Lower lobe of right lung (tissue), 2 donors: ENCODE results near the gene RTEL1. TPM values are rescaled to one million over a fixed set of nuclear protein-coding genes. Genes with fewer than 3 reads are reported as not detected.
"Not testable (repeated sequence)": the region's sequence is repeated elsewhere in the genome, so short reads cannot be mapped to it uniquely, and the experiment has no call there.

ENCODE experiments used
- ATAC-seq, 2 donors: fragments of 200-7000 bp; cut with Tn5 transposase; one replicate each; pipeline ENCODE4 v1.9.1; 2020 to 2022; ENCODE audit warnings: mild to moderate bottlenecking in 2 of 2, moderate library complexity in 2 of 2
- DNase-seq: peaks from one replicate; pipeline ENCODE4 v3.0.0-alpha.2; 2020
- H3K27ac ChIP-seq: fragments of 200-600 bp; one replicate; pipeline ENCODE4 v1.8.0; 2022
- H3K27me3 ChIP-seq: fragments of 200-600 bp; one replicate; pipeline ENCODE4 v1.8.0; 2022; ENCODE audit warnings: low read depth
- H3K36me3 ChIP-seq: fragments of 200-600 bp; one replicate; pipeline ENCODE4 v1.8.0; 2022; ENCODE audit warnings: mild to moderate bottlenecking
- H3K4me1 ChIP-seq: fragments of 200-600 bp; one replicate; pipeline ENCODE4 v1.8.0; 2022
- H3K4me3 ChIP-seq: fragments of 200-600 bp; one replicate; pipeline ENCODE4 v1.8.0; 2022; ENCODE audit warnings: mild to moderate bottlenecking
- H3K9me3 ChIP-seq: fragments of 200-600 bp; one replicate; pipeline ENCODE4 v1.8.0; 2022
- intact Hi-C: fragments of 100-400 bp; cut with DNase I; formaldehyde crosslinking; loops from one replicate; pipeline ENCODE4 v1.11.0; 2022
- total RNA-seq: library from RNA; stranded (reverse); fragmentation: NEBNext Ultra II Directional; extraction: Animal tissue kit (Norgen Biotek cat#: 25700); gene quantifications from one replicate; pipeline ENCODE4 v1.2.1, GENCODE V29; 2021
- TF ChIP-seq, protein P1 (sequence below): fragments of 200-600 bp; IDR thresholded peaks from one replicate; pipeline ENCODE4 v1.8.0; 2022; ENCODE audit warnings: antibody characterized with exemption, mild to moderate bottlenecking
- donor health status: DM: no; HTN: yes; CAD: no; lungs with severe emphysema.

The RTEL1 gene
- total RNA-seq, 1 donor from 2014 or later = 23.8 TPM

DNA sequence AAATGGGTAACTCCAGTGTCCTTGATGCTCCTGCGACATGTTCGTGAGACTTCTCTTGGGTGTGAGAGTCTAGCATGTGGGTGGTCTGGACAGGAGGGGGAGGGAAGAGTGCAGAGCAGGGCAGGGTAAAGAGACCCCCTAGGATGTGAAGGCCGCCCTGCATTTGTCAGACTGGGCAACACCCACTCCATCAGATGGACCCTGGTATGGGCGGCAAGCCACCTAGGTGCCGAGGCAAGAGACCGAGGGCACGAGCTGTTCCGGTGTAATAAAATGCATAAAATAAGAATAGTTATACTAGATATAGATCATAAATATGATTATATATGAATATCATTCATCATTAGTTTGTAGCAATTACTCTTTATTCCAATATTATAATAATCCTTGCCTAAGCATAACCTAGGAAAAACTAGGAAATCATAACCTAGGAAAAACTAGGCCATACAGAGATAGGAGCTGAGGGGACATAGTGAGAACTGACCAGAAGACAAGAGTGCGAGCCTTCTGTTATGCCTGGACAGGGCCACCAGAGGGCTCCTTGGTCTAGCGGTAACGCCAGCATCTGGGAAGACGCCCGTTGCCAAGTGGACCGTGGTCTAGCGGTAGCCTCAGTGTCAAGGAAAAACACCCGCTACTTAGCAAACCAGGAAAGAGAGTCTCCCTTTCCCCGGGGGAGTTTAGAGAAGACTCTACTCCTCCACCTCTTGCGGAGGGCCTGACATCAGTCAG is 44.1 kb upstream of the RTEL1 start:
- H3K4me1 ChIP-seq, H3K4me3 ChIP-seq, H3K9me3 ChIP-seq, ATAC-seq, H3K27me3 ChIP-seq, intact Hi-C loops, DNase-seq, H3K27ac ChIP-seq: not testable (repeated sequence)
- H3K36me3 ChIP-seq = peaks cover 43% of the 10 kb centered on the region
- TF ChIP-seq, protein P1, sequence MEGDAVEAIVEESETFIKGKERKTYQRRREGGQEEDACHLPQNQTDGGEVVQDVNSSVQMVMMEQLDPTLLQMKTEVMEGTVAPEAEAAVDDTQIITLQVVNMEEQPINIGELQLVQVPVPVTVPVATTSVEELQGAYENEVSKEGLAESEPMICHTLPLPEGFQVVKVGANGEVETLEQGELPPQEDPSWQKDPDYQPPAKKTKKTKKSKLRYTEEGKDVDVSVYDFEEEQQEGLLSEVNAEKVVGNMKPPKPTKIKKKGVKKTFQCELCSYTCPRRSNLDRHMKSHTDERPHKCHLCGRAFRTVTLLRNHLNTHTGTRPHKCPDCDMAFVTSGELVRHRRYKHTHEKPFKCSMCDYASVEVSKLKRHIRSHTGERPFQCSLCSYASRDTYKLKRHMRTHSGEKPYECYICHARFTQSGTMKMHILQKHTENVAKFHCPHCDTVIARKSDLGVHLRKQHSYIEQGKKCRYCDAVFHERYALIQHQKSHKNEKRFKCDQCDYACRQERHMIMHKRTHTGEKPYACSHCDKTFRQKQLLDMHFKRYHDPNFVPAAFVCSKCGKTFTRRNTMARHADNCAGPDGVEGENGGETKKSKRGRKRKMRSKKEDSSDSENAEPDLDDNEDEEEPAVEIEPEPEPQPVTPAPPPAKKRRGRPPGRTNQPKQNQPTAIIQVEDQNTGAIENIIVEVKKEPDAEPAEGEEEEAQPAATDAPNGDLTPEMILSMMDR = peak; percentile 41

DNA sequence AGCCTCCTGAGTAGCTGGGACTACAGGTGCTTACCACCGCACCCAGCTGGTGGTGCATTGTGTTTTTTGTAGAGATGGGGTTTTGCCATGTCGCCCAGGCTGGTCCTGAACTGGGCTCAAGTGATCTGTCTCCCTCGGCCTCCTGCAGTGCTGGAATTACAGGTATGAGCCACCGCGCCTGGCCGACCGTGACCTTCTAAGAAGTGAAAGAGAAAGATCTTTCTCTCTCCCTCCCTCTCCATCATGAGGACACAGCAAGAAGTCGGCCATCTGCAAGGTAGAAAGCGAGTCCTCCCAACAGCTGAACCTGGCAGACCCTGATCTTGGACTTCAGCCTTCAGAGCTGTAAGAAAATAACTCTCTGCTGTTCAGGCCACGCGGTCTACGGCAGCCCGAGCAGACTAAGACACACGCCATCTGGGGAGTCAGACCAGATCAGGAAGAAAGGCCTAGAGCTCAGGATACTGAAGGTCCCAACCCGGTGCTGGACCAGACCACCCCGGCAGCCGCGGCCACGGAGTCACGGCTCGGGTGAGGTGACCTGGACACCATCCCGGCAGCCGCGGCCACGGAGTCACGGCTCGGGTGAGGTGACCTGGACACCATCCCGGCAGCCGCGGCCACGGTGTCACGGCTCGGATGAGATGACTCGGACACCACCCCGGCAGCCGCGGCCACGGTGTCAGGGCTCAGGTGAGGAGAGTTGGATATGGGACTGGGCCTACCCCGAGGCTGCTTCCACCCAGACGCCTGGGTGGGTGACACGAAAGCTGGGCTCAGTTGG is 40.8 kb upstream of the RTEL1 start:
- Histone ChIP-seq H3K27me3 (no peaks in the 10 kb centered on the region), H3K4me1 (peaks cover 7% of the 10 kb centered on the region), H3K27ac (no peak overlapping the region), H3K36me3 (peaks cover 44% of the 10 kb centered on the region), H3K9me3 (no peaks in the 10 kb centered on the region), H3K4me3 (no peak overlapping the region)
- TF ChIP-seq, protein P1 = no peak
- intact Hi-C loops = no loop called here
- no peak for ATAC-seq
- DNase-seq = no peak

DNA sequence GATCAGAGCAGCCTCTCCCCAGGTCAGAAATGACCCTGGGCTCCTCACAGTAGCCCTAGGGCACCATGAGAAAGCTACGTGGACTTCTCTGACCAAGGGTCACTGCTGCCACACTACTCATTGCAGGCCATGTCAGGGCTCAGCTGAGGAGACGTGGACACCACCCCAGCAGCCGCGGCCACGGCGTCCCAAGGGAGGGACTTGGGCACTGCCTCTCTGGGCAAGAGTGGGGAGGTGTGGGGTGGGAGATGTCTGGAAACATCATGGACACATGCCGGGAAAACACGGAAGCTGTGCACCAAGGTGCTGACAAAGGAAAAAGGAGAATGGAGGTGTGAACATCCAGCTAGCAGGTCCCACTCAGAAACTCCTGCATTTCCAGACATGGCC is 40.2 kb upstream of the RTEL1 start:
- peak in 1 of 2 donors; percentile 20 for ATAC-seq
- Histone ChIP-seq H3K4me3 (no peak overlapping the region), H3K4me1 (peaks cover 7% of the 10 kb centered on the region), H3K27ac (no peak overlapping the region), H3K27me3 (no peaks in the 10 kb centered on the region), H3K36me3 (peaks cover 44% of the 10 kb centered on the region), H3K9me3 (no peaks in the 10 kb centered on the region)
- DNase-seq = no peak
- intact Hi-C loops = no loop called here
- TF ChIP-seq, protein P1 = no peak

DNA sequence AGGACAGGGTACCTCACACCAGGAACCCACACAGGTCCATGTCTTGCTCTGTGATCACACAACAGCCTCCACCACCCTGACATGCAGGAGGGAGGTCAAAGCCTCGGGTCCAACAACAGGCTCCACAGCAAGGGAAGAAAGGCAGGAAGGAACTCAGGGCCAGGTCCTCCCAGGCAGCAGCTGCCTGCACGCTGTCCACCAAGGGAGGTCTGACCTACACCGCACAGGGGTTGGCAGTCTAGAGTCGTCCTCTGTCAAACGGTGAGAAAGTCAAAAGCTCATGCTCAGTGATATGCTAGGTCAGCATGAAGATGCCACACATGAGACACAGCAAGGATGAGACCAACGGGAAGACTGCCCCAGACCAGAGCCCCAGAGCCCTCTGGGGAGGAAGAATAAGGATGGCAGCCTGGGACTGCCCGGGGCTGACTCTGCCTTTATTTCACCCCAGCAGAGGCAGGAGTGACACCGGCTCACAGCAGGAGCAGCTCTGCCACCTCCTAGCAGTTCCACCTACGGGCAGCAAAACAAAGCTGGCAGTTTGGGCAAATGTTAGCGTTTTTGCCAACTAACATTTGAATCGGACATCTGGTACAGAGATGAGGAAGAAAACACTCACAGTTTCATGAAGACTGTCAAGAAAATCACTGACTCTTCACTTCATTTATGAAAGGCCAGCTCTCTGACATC is 39.7 kb upstream of the RTEL1 start:
- DNase-seq = no peak
- intact Hi-C loops = no loop called here
- no peaks in the 10 kb centered on the region for H3K27me3 ChIP-seq
- peaks cover 44% of the 10 kb centered on the region for H3K36me3 ChIP-seq
- H3K9me3 ChIP-seq = no peaks in the 10 kb centered on the region
- no peak overlapping the region for H3K27ac ChIP-seq
- TF ChIP-seq, protein P1 = no peak
- H3K4me1 ChIP-seq = peaks cover 3% of the 10 kb centered on the region
- peak in 1 of 2 donors; percentile 4 for ATAC-seq
- no peak overlapping the region for H3K4me3 ChIP-seq

DNA sequence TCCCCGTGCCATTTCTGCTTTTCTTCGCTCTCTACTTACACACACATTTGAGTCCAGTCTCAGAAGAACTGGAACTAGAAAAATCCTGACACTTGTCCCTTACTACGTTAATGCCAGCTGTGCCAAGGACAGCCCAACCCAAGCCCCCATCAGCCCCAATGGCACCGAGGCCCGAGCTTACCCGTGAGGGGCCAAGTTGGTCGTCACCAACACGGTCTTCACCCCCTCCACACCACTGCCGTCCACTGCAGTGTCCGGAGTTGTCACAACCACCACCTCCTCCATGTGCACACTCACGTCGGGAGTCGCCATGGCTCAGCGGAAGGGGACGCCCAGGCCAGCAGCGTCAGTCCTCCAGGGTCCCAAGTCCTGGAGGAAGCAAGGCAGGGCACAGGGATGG is 39.0 kb upstream of the RTEL1 start:
- no peak for DNase-seq
- Histone ChIP-seq H3K4me3 (no peak overlapping the region), H3K36me3 (peaks cover 44% of the 10 kb centered on the region), H3K27me3 (no peaks in the 10 kb centered on the region), H3K9me3 (no peaks in the 10 kb centered on the region), H3K4me1 (no peaks in the 10 kb centered on the region), H3K27ac (no peak overlapping the region)
- intact Hi-C loops = no loop called here
- no peak for ATAC-seq
- TF ChIP-seq, protein P1 = no peak
